Measurements from ENCODE around the gene KCNQ1OT1.

KCNQ1OT1 gene

DNA sequence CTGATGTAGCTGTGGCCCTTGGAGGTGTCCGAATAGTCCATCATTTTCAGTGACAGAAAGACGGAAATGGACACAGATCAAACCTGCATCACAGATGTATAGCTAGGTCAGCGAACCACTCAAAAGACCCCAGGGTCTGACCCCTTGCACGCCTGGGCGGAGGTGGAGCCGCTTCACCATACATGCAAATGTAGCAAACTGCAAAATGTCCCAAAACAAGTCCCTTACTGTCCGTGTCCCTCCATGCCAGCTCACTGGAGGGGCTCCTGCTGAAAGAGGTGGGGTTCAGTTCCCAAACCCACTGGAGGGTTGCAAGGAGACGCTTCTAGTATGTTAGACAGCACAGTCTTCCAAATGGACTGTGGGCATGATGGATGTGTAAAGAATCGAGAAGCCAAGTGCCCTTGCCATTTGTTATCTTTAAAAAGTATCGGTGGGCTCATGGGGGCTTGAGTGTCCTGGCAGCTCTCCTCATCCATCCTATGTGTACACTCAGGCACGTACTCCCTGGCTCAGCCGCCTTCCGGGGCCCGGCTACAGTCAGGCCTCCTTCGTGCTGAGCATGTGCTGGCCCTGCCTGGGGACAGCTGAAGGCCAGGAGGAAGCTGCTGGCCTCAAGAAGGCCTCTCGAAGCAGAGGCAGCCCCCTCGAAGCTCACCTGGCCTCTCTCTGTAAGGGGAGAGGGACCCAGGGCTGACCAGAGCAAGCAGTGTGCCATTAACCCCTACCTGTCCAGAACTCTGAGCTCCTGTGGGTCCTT lies 20.2 kb upstream of the KCNQ1OT1 start:
- DNase-seq, result no peak

DNA sequence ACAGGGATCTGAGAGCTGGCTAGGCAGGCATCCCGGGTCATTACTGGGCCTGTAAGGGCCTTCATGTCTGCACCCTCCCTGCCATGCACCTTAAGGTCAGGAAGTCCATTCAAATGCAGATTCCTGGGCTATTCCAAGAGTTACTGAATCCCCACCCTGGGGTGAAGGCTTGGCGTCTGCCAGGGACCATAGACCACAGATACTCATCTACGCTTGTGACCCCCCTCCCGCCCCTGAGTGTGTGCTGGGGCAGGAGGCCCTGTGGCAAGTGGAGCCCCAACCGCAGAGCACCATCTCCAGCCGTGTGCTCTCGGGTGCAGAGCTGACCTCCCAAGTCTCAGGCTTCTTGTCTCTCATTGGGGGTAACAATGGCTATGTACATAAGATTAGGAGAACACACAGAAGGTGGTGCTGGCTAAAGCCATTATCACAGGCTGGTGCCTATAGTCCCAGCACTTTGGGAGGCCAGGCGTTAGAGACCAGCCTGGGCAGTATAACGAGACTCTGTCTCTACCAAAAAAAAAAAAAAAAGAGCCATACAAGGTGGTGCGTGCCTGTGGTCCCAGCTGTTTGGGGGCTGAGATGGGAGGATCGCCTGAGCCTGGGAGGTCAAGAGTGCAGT lies 19.1 kb upstream of the KCNQ1OT1 start:
- DNase-seq, result no peak

DNA sequence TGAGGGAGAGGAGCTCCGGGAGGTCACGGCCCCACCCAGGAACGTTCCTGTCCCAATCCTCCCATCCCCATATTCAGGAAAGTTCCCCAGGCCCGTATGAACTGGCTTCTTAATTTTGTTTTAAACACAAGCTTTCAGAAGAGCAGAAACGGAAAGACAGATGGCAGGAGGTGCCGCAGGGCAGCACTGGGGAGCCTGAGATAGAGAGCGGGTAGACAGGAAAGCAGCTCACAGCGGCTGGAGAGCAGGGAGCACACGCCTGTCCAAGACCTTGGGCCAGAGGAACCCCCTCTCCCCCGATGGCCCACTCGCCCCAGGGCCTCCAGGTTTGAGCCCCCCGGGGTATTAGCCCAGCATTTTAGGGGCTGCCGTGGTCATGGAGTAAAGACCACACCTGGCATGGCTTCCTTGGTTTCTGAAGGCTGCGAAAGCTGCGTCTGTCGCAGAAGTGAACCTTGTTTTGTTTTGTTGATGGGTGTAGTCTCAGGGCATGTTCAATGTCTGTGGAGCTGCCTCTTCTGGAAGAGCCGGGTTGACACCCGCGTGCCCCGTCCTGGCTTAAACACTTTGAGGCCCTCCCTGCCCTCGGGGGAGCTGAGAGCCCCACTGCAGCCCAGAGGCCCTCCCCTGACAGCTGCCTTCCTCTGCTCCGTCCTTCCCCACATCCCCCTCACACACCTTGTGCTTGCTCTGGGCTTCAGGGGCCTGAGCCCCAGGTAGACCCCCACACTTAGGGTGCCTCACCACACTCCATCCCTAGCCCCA lies 17.9 kb upstream of the KCNQ1OT1 start:
- DNase-seq, result no peak

DNA sequence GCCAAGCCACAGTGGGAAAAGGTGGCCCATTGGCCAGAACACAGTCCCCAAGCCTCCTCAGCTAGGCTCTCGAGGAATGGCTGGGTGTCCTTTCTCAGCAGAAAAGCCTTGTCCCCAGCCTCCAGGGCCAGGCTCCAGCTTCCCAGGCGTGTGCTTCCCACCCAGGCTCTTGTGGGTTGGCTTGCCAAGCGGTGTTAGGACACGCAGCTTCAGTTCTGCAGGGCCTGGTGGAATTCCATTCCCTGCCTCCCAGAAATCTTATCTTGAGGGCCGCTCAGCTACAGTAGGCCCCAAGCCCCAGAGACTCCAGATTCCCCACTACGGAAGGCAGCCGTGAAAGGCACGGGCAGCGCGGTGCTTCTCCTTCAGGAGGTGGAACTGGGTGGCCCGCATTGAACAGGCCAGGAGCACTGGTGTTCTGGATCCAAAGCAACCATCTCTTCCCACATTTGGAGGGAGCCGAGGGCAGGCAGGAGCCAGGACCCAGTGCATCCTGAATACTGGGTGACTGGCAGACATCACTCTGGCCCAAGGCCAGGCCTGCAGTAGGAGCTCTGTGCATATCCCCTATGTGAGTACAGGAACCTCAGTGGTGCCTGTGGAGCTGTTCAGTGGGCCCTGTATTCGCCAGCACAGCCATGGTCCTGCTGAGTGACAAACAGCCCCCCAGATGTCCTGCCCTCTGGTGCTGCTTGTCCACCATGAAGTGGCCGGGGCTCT lies 16.7 kb upstream of the KCNQ1OT1 start:
- no peak for DNase-seq

DNA sequence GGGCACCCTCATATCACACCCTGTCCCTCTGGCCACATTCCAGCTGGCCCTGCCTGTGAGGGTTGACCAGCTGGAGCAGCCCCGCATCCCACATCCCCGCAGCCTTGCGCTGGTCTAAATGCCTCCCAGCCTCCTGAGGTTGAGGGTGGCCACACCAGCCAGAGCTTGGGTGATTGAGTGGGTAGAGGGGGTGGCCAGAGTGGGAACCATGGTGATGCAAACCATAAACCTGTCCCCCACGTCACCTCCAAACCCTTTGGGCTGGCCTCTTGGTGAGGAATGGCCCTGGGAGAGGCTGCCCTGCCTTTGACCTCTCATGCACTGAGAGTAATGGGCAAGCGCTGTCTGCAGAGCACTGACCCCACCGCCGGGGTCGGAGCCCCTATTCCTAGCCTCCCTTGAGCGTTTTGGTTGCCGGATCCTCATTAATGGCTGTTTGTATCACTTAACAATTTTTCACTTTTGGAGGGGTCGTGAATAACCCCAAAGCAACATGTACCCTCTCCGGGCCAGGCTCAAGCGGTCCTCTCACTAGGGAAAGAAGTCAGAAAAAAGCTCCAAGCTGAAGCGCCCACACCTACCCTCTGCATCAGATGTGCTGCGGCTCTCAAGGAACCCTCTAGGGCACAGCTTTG lies 16.0 kb upstream of the KCNQ1OT1 start:
- no peak for DNase-seq

DNA sequence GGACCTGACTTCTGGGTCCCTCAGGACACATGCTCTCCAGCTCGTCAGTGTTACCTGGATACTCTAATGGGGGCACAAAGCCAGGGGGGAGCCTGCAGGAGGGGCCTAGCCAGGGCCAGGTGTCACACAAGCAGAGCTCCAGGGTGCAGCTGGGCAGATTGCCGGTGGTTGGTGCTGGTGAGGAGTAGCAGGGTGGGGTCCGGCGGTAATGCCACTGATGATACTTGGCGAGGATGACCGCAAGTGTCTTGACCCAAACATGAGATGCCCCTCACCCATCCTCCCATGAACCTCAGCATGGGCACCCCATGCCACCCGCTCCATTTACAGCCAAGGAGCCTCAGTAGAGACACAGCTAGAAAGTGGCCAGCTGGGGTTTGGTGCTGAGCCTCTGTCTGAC lies 15.1 kb upstream of the KCNQ1OT1 start:
- DNase-seq, result no peak

DNA sequence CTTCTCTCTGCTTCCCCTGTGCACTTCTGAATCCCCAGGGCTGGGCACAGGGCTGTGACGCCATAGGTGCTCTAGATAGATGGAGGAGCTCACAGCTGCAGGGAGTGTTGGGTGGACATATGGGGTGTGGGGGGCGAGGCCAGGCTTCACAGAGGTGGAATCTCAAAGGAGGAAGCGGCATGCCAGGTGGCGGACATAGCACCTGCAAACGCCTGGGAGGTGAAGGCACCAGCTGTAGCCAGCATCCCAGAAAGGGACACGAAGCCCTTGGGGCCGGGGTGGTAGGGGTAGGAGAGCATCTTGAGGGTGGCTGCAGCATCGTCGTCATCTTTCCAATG lies 14.6 kb upstream of the KCNQ1OT1 start:
- no peak for DNase-seq

DNA sequence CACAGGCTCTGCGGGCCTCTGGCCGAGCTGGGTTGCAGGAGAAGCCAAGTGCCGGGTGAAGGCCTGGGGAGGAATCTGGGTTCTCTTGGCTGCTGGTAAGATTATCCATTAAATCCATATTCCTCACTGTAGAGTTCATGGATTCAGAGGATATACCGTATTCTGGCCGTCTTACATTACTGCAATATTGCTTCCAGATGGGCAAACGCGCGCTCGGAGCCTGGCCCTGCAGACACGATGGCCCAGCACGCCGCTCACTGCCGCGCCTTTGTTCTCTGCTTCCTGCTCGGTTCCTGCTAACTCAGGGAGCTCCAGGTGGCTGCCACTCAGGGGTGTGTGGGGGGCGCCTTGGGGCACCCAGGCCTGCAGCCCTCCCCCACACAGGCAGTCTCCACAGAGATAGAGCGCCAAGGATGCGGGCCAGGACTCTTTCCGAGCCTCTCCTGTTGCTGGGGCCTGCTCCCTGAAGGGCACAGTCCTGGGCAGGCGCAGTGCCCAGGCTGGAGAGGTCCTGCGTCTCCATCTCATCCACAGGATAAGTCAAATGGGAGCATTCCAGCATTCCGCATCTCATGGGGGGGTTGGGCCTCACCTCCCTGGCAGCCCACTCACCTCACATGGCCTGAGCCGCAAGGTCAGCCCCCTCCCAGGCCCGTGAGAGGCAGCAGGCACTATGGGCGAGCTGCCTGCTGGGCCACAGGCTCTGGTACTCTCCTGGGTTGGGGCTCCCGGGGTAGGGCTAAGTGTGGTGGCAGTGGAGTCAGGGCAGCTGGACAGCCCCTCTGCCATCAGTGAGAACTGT lies 14.1 kb upstream of the KCNQ1OT1 start:
- no peak for DNase-seq

DNA sequence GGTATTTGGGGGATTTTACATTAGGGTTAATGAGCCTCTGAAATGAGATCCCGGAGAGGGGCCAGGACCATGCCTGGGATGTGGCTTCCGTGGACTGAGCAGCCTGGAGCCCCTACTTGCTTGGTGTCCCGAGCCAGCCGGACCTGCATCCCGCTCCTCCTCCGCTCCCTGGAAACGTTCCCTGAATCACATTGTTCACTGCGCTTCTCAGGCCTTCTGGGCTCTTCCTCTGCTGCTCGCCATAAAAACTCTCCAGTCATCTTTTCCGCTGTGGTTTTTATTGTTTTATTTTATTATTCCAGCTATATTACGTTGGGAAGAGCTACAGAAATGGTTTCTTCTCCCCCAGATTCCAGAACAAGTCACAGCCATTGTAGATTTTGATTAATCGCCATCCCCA lies 13.3 kb upstream of the KCNQ1OT1 start:
- DNase-seq, result no peak

DNA sequence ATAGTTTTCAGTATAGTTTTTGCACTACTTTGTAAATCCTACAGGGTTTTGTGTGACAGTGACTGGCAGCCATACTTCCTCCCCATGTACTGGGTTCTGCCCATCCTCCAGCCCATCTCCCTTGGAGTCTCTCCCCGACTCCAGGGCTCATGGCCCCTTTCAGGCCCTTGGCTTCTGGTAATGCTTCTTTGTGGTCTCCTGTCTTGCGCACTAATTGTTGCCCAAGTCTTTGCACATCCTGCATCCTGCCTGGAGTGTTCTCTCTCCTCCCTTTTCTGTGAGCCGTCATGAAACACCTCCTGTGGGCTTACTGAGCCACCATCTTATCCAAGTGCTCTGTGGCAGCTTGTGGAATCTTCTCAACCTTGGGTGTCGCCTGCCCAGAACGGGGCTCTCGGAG lies 11.4 kb upstream of the KCNQ1OT1 start:
- DNase-seq, result no peak

DNA sequence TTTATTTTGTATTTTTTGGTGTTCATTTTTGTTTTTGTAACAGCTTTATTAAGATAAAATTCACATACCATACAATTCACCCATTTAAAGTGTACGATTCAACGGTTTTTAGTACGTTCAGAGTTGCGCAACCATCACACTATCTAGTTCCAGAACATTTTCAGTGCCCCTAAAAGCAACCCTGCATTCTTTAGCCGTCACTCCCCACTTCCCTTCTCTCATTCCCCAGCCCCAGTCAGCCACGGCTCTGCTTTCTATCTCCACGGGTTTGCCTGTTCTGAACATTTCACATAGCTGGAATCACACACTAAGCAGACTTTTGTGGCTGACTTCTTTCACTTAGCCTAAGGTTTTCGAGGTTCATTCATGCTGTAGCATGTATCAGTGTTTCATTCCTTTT lies 9.6 kb upstream of the KCNQ1OT1 start:
- DNase-seq, result no peak

DNA sequence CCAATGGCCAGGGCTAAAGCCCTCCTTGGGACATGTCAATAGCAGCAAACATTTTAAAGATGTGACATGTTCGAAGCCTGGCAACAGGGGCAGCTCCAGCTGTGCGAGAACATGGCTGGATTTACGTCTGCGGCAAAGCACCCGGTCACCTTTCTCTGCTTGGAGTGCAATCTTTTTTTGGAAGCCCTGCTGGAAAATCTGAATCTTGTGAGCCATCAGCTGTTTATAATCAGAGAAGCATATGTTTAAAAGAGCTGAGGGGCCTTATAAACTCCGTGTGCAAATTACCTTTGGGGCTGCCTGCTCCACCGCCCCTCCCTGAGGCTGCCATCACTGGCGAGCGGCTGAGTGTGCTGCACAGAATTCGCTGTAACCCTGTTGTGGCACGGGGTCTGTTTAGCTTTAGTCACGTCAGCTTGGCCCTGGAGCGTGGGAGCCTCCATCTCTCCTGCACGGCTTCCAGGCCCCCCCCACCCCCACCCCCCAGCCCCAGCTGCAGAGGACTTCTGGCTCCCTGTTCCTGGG lies 9.0 kb upstream of the KCNQ1OT1 start:
- no peak for DNase-seq

DNA sequence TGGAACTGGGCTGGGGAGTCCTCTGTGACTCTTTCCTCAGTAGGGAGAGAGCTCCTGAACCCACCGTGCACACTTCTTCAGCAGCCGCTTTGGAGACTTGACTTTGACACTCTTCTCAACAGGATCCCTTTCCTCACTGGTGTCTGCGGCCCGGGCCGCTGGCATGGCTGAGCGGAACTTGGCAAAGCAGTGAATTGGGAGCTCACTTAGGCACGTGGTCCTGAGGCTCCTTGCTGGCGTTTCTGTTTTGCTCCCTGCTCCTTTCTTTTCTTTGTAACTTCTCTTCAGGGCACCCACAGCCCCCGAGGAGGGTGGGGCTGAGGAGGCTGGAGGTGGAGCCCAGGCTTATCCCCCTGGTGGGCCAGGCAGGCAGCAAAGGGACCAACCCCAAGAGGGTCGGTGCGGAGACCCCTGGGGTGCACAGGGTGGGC lies 8.4 kb upstream of the KCNQ1OT1 start:
- DNase-seq, result no peak

DNA sequence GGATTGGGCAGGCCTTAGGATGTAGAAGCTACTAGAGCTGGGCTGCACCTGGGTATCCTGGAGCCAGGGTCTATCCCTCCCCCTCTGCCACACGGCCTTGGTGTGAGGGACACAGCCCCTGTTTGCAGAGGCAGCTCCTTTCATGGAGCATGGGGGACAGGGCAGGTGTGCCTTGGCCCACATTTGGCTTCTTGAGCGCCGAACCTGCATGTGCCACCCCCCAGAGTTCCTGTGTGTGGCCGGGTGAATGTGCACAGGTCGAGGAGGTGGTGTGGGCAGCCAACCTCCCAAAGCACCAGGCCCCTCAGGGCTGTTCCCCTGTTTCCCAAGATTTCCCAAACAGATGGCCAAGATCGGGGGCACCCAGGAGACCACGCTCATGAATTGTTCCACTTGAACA lies 7.9 kb upstream of the KCNQ1OT1 start:
- no peak for DNase-seq

DNA sequence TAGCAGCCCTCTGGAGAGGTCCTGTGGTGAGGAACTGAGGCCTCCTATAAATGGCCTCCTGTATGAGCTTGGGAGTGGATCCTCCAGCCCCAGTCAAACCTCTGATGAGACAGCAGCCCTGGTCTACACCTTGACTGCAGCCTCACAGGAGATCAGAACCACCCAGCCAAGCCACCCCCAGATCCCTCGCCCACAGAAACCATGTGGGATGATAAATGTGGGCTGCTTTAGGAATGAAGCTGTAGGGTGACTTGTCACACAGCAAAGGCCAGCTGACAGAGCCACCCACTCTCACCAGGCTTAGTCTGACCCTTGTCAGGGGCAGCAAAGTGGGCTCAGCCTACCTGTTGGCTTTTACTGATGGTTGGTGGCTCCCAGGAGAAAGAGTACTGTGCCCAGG lies 6.5 kb upstream of the KCNQ1OT1 start:
- no peak for DNase-seq

DNA sequence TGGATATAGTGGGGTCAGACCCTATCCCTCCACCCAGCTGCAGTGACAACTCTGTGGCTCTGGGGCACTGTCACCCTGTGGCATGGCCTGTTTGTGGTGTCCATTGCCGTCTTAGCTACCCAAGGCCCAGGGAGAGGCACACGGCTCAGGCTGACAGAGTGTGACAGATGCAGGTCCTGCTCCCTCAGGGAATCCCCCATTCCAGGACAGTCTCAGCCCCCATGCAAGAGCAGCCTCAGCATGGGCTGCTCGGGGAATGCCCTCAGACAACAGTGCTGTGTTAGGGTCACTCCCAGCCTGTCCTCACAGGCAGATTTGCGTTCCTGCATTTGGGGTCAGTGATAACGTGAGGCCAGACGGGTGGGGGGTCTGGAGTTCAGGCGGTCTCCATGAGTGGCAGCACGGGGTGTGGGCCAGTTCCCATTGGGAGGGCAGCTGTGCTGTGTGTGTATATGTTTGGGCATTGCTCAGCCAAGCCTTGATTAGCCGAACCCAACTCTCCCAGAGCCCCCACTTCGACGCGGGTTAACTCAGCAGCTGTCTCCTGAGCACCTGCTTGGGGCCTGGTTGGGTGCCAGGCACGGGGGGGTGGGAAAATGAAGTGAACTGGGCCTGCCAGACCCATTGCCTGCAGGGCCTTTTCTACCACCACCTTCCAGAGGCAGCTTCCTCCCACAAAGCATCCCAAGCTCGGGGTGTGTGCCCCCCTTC lies 5.3 kb upstream of the KCNQ1OT1 start:
- DNase-seq, result no peak

DNA sequence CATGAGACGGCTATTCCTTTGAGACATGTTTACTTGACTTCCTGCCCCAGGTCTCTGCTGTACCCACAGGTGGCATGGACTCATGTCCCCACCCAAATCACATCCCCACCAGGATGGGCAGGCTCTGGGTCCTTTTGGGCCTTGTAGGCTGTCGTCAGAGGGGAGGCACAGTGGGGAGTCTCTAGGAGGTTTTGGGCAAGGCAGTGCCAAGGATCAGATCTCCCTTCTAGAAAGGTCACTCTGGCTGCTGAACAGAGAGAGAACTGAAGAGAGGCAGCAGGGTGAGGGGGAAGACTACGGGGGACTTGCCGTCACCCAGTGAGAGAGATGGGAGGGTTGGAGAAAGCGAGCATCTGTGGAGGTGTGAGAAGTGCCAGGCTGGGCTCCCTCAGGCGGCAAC lies 4.6 kb upstream of the KCNQ1OT1 start:
- DNase-seq, result no peak

DNA sequence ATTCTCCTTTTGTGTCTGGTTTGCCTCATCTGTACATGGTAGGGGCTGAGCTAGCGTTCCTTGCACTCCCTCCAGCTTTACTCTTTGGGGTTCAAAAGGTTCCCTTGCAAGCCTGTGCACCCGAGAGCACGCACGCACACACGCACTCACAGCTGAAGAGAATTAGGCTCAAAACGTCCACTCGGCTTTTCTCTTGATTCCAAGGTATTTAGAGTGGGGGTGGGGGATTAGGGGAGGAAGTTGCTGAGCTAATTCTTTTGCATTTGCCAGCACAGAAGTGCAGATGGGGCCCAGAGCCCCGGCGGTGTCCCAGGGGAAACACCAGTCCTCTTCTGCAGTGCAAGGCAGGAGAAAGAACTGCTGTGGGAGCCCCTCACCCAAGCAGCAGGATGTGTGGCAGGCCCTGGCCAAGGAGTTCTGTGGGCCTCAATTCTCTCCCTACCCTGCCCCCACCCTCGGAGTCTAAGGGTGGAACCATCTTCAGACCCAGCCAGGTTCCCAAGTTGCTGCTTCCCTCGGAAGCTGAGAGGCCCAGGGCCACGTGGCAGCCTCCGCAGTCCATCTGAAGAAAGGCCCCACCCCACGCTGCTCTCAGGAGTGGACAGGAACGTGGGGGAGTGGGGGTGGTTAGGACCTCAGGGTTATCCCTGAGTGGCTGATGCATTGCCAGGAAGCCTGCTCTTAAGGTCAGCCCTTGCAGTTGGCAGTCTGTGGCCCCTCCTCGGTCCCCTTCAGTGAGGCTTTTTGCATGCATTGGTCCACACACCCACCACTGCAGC lies 3.8 kb upstream of the KCNQ1OT1 start:
- no peak for DNase-seq

DNA sequence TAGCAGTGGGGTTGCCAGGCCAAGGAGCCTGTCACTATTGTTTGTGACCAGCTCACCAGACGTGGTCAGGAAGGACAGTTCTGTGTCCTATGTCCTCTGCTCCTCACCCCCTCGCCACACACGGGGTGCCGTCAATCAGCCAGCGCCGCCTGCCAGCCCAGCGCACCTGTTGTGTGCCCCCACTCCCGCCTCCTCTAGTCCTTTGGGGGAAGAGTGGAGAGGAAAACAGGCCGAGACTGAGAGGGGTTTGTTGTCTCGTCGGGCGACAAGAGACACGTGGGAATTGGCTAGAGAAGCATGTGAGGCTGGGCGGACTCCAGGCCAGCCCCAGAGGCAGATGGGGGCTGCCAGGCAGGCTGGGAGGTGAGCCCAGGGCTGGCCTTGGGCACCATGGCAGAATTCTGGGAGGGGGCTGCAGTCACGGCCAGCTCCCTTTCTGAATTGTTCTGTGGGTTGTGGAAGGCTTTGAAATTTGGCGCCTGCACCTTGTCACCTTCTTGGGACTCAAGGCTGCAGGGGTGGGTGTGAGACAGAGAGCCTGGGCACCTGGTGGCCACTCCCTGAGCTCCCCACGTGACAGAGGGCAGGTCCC lies 3.1 kb upstream of the KCNQ1OT1 start:
- DNase-seq, result no peak

DNA sequence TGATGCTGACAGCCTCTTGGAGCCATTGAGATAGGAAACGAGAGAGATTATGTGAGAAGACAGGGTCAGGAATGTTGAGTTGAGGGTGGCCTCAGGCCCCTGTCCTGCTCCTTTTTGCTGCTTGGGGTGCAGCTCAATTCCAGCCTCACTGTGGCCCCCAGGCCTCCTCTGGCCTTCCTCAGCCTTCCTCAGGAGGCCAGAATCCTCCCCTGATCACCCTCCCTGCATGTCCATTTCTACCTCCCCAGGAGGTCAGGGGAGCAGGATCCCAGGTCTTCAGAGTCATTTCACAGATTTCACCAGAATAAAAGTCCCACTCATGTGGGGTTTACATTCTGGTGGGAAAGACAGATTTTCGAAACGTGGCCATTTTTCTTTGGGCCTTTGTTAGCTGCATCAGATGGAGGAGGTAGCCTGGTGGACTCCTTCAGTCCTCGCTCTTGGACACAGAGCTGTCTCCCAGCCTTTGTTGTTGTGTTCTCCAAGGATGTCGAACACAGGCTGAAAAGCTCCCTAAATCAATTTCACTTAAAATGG lies 2.2 kb upstream of the KCNQ1OT1 start:
- no peak for DNase-seq
